NCI-H345 treated with DMSO at 0.1 percent for 48 hours (cell line): ENCODE data around the gene CRTC3.

Source experiments
- DNase-seq: peaks from one replicate; lab custom pipeline; 2025; ENCODE audit not compliant: unreplicated experiment; lab: John Stamatoyannopoulos, UW

CRTC3 gene

GRCh38 chr15:90691982-90692773, 162.5 kb downstream of the CRTC3 start:
- no peak for DNase-seq
